Upper lobe of left lung (tissue), 6 donors: ENCODE data around the gene MST1R. TPM values are rescaled to one million over a fixed set of nuclear protein-coding genes. Genes with fewer than 3 reads are reported as not detected.

ENCODE experiments used
- ATAC-seq, 2 donors: fragments of 200-7000 bp; cut with Tn5 transposase; one replicate each; pipeline ENCODE4 v1.9.1; 2022; ENCODE audit warnings: mild to moderate bottlenecking in 2 of 2, moderate library complexity in 2 of 2; ENCODE audit not compliant: low FRiP score in 2 of 2
- DNase-seq, 2 donors: peaks; one replicate each; pipeline ENCODE4 v3.0.0-alpha.2; 2019 to 2020
- H3K27ac ChIP-seq, 4 donors: fragments of 200-600 bp; sonication (generic); one replicate each; pipeline ENCODE4 v1.5.1; 2016 to 2019
- H3K27me3 ChIP-seq, 4 donors: fragments of 200-600 bp; sonication (generic); one replicate each; pipeline ENCODE4 v1.5.1; 2017 to 2019
- H3K36me3 ChIP-seq, 4 donors: fragments of 200-600 bp; sonication (generic); one replicate each; pipeline ENCODE4 v1.5.1; 2016 to 2019
- H3K4me1 ChIP-seq, 4 donors: fragments of 200-600 bp; sonication (generic); one replicate each; pipeline ENCODE4 v1.5.1; 2018 to 2019
- H3K4me3 ChIP-seq, 4 donors: fragments of 200-600 bp; sonication (generic); one replicate each; pipeline ENCODE4 v1.5.1; 2017 to 2019; ENCODE audit warnings: mild to moderate bottlenecking in 2 of 4, moderate library complexity in 1 of 4
- H3K9me3 ChIP-seq, 4 donors: fragments of 200-600 bp; sonication (generic); one replicate each; pipeline ENCODE4 v1.5.1; 2018 to 2019
- EP300 ChIP-seq, 4 donors: sonication (generic); formaldehyde crosslinking; IDR thresholded peaks; one replicate each; pipeline ENCODE4 v1.5.1; 2017; ENCODE audit warnings: antibody characterized with exemption in 4 of 4, control low read depth in 2 of 4
- POLR2A ChIP-seq, 4 donors: fragments of 450-650 bp; IDR thresholded peaks; one replicate each; pipeline ENCODE4 v1.5.1; 2016 to 2017; ENCODE audit warnings: antibody characterized with exemption in 4 of 4, mild to moderate bottlenecking in 2 of 4
- POLR2AphosphoS5 ChIP-seq, 2 donors: sonication (generic); formaldehyde crosslinking; IDR thresholded peaks; one replicate each; pipeline ENCODE4 v1.5.1; 2017; ENCODE audit warnings: antibody characterized with exemption in 2 of 2
- WGBS, 2 donors: methylation state at CpG; one replicate each; pipeline ENCODE4 v1.1.5; 2017 to 2018; 5-methylcytosine and 5-hydroxymethylcytosine counted together
- total RNA-seq, 6 donors: library from RNA; depleted of rRNA in 4 of 6; stranded (reverse); fragments of >200 nt in 4 of 6; gene quantifications; one replicate each; pipeline versions ENCODE4 v1.1.0 to v1.2.1, GENCODE V29; 2016 to 2021
- TF ChIP-seq, protein P1 (sequence below), 6 experiments: fragments of 450-650 bp in 4 of 6; fragments of 200-600 bp in 2 of 6; sonication (generic) in 2 of 6; IDR thresholded peaks; one replicate each; pipeline ENCODE4 v1.5.1; 2016 to 2019; ENCODE audit warnings: antibody characterized with exemption in 6 of 6
- donor health status: DM: no; HTN: no; CAD: no; lungs with moderate emphysema.
- donor health status: DM: no; HTN: yes; CAD: no; lungs with severe emphysema.

The MST1R gene
- total RNA-seq, 6 donors from 2014 or later = 24.5 to 97.4 (median 36.4) TPM

DNA sequence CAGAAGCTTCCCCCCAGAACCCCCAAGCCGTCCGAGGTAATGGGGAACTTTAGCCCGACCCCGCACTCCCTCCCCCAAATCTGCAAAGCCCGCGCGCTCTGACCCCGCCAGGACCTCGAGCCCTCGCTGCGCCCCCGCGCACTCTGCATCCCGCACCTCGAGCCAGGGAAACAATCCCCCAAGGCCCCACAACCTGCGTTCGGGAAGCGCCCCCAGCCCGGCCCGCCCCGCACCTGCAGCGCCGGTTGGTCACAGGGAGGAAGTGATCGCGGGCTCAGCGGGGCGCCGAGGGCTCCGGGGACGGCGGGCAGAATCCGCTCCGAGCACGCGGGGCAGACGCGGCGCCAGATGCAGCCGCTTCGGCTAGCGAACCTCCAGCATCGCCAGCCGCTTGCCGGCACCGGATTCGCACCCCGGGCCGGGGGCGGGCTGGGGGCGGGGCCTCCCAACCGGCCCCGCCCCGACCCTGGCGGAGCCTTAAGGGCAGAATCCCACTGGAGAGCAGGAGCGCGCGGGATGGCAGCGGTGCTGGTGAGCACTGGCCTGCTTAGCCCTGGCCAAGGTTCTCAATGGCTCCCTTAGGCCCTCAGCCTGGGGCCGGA, 34.0 kb downstream of the MST1R start, which contains the start of gene CAMKV:
Gene CAMKV, minus strand, starts transcription at position 382 of the 602 bp plus-strand sequence. CDS start 7,518 bp downstream, outside the sequence.
- WGBS, 2 donors = 0 to 17% methylated on average over 1 to 5 of the region's 59 CpGs
- peak within 1 kb of the TSS in 3 of 4 donors; percentile 27 to 48 (median 43) for H3K4me3 ChIP-seq
- DNase-seq (peak in 1 of 2 donors; percentile 87), ATAC-seq (no peak)
- no peak within 1 kb of the TSS for H3K27ac ChIP-seq
- no peaks in the 10 kb centered on the region for H3K9me3 ChIP-seq
- no peaks in the 10 kb centered on the region for H3K36me3 ChIP-seq
- peaks cover 10 to 12% (median 12%) of the 10 kb centered on the region in 4 donors for H3K4me1 ChIP-seq
- no peak for TF ChIP-seq POLR2A (IDR thresholded peaks at IDR 0.05)
- TF ChIP-seq, protein P1, sequence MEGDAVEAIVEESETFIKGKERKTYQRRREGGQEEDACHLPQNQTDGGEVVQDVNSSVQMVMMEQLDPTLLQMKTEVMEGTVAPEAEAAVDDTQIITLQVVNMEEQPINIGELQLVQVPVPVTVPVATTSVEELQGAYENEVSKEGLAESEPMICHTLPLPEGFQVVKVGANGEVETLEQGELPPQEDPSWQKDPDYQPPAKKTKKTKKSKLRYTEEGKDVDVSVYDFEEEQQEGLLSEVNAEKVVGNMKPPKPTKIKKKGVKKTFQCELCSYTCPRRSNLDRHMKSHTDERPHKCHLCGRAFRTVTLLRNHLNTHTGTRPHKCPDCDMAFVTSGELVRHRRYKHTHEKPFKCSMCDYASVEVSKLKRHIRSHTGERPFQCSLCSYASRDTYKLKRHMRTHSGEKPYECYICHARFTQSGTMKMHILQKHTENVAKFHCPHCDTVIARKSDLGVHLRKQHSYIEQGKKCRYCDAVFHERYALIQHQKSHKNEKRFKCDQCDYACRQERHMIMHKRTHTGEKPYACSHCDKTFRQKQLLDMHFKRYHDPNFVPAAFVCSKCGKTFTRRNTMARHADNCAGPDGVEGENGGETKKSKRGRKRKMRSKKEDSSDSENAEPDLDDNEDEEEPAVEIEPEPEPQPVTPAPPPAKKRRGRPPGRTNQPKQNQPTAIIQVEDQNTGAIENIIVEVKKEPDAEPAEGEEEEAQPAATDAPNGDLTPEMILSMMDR (IDR thresholded peaks at IDR 0.05) = no peak
- peaks cover 2 to 21% (median 13%) of the 10 kb centered on the region in 4 donors for H3K27me3 ChIP-seq

- Histone ChIP-seq H3K4me1 (peaks cover 10 to 12% (median 12%) of the 10 kb centered on the region in 4 donors), H3K4me3 (peak overlapping the region in 3 of 4 donors; percentile 27 to 48 (median 43))
Observed at GRCh38 chr3:49868862-49869466, 34.7 kb downstream of the MST1R start.

GRCh38 chr3:49867871-49868321, 35.8 kb downstream of the MST1R start:
- ATAC-seq (no peak), DNase-seq (no peak)
- WGBS, 2 donors = 30% methylated on average over 5 to 7 of the region's 7 CpGs
- Histone ChIP-seq H3K9me3 (no peaks in the 10 kb centered on the region), H3K27me3 (peaks cover 2 to 21% (median 13%) of the 10 kb centered on the region in 4 donors), H3K4me1 (peaks cover 10 to 12% (median 12%) of the 10 kb centered on the region in 4 donors), H3K4me3 (no peak overlapping the region), H3K36me3 (no peaks in the 10 kb centered on the region), H3K27ac (no peak overlapping the region)
- TF ChIP-seq EP300 (IDR thresholded peaks at IDR 0.05) (no peak), POLR2AphosphoS5 (IDR thresholded peaks at IDR 0.05) (no peak), POLR2A (IDR thresholded peaks at IDR 0.05) (no peak)
- TF ChIP-seq, protein P1 (IDR thresholded peaks at IDR 0.05) = no peak

More at GRCh38 chr3:49868862-49869466, 34.7 kb downstream of the MST1R start:
- 0 to 8% methylated on average over 1 to 19 of the region's 23 CpGs for WGBS, 2 donors
- H3K36me3 ChIP-seq = no peaks in the 10 kb centered on the region
- DNase-seq (peak in 1 of 2 donors; percentile 78), ATAC-seq (no peak)
- no peak for TF ChIP-seq POLR2AphosphoS5 (IDR thresholded peaks at IDR 0.05)
- no peak for TF ChIP-seq EP300 (IDR thresholded peaks at IDR 0.05)
- no peak for TF ChIP-seq POLR2A (IDR thresholded peaks at IDR 0.05)
- TF ChIP-seq, protein P1 (IDR thresholded peaks at IDR 0.05) = no peak
- H3K27ac ChIP-seq = no peak overlapping the region
- no peaks in the 10 kb centered on the region for H3K9me3 ChIP-seq
- H3K27me3 ChIP-seq = peaks cover 2 to 21% (median 13%) of the 10 kb centered on the region in 4 donors

DNA sequence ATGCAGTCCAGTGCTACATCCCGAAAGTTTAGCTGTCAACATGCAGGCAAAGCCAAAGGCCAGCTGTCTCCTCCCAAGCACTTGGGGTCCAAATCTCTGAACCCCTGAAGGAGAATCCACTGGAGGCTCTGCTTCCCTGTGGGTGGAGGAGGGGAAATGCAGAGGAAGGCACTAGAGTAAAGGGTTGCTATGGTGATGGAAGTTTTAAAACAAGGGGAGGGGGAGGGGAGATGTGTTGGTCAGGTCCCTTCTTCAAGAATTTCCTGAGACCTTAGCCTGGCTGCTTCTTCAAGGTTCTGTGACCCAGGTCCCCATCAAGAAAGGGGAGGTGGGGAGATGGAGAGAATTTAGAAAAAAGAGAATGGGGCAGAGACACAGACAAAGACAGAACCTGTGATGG, 36.3 kb downstream of the MST1R start:
- H3K4me3 ChIP-seq = no peak overlapping the region
- H3K9me3 ChIP-seq = no peaks in the 10 kb centered on the region
- H3K4me1 ChIP-seq = peaks cover 10 to 12% (median 12%) of the 10 kb centered on the region in 4 donors
- DNase-seq = no peak
- 67 to 93% methylated on average over 1 of the region's 1 CpG for WGBS, 2 donors
- peaks cover 2 to 21% (median 13%) of the 10 kb centered on the region in 4 donors for H3K27me3 ChIP-seq
- no peak for ATAC-seq
- TF ChIP-seq POLR2AphosphoS5 (IDR thresholded peaks at IDR 0.05) (no peak), POLR2A (IDR thresholded peaks at IDR 0.05) (no peak), EP300 (IDR thresholded peaks at IDR 0.05) (no peak)
- TF ChIP-seq, protein P1 (IDR thresholded peaks at IDR 0.05) = no peak
- no peaks in the 10 kb centered on the region for H3K36me3 ChIP-seq
- no peak overlapping the region for H3K27ac ChIP-seq
